HFF-Myc (cell line): Measurements from ENCODE around the gene HEATR5B.
"Not testable (repeated sequence)": the region's sequence is repeated elsewhere in the genome, so short reads cannot be mapped to it uniquely, and the experiment has no call there.

Source experiments
- DNase-seq: peaks from one replicate; pipeline ENCODE4 v3.0.0-alpha.2; 2011; ENCODE audit warnings: low read depth; ENCODE audit errors: extremely low read depth
- H3K4me3 ChIP-seq: replicated peaks from 2 replicates; pipeline ENCODE4 v1.5.1; 2011; ENCODE audit warnings: low read depth, mild to moderate bottlenecking, control low read depth, low read length
- CTCF ChIP-seq: IDR thresholded peaks from 2 replicates; pipeline ENCODE4 v1.5.1; 2012; ENCODE audit warnings: mild to moderate bottlenecking, low read depth, low read length, control low read depth; ENCODE audit errors: missing control alignments

HEATR5B gene

GRCh38 chr2:36993841-36994620 is 90.1 kb downstream of the HEATR5B start:
- no peak for DNase-seq
- TF ChIP-seq CTCF, result no peak
- no peak overlapping the region for H3K4me3 ChIP-seq

DNA sequence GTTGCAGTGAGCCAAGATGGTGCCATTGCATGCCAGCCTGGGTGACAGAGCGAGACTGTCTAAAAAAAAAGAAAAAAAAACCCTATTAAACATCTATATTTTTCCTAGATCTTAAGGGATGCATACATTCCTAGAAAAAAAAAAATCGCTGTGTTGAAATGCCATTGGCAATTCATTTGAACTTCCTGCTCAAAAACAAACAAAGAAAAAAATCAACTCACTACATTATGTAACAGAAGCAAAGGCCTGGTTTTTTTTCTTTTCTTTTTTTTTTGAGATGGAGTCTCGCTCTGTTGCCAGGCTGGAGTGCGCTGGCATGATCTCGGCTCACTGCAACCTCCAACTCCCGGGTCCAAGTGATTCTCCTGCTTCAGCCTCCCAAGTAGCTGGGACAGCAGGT is 96.2 kb downstream of the HEATR5B start:
- TF ChIP-seq CTCF, result no peak
- no peak overlapping the region for H3K4me3 ChIP-seq
- DNase-seq, result no peak

GRCh38 chr2:36982467-36982866 is 101.7 kb downstream of the HEATR5B start:
- no peak for DNase-seq
- no peak for TF ChIP-seq CTCF
- no peak overlapping the region for H3K4me3 ChIP-seq

GRCh38 chr2:36981911-36982310 is 102.3 kb downstream of the HEATR5B start:
- no peak for DNase-seq
- TF ChIP-seq CTCF, result no peak
- H3K4me3 ChIP-seq, result no peak overlapping the region

GRCh38 chr2:36979007-36979406 is 105.2 kb downstream of the HEATR5B start:
- H3K4me3 ChIP-seq, DNase-seq: not testable (repeated sequence)

- DNase-seq, result no peak
- no peak overlapping the region for H3K4me3 ChIP-seq
- no peak for TF ChIP-seq CTCF
These were observed 108.1 kb downstream of the HEATR5B start for GRCh38 chr2:36976065-36976464.

- no peak for DNase-seq
- H3K4me3 ChIP-seq, result no peak overlapping the region
- TF ChIP-seq CTCF, result no peak
These were observed 108.9 kb downstream of the HEATR5B start for GRCh38 chr2:36975306-36975705.
